AG08396 (cell line): Measurements from ENCODE around the gene VPS18.

ENCODE experiments used
- DNase-seq: peaks from one replicate; pipeline ENCODE4 v3.0.0; 2012; ENCODE audit warnings: low spot score, mixed read lengths

Gene VPS18

GRCh38 chr15:40869686-40870085 is 24.6 kb upstream of the VPS18 start:
- no peak for DNase-seq

GRCh38 chr15:40870716-40871115 is 23.5 kb upstream of the VPS18 start:
- no peak for DNase-seq

- no peak for DNase-seq
These were observed 22.3 kb upstream of the VPS18 start for GRCh38 chr15:40871749-40872617.

DNA sequence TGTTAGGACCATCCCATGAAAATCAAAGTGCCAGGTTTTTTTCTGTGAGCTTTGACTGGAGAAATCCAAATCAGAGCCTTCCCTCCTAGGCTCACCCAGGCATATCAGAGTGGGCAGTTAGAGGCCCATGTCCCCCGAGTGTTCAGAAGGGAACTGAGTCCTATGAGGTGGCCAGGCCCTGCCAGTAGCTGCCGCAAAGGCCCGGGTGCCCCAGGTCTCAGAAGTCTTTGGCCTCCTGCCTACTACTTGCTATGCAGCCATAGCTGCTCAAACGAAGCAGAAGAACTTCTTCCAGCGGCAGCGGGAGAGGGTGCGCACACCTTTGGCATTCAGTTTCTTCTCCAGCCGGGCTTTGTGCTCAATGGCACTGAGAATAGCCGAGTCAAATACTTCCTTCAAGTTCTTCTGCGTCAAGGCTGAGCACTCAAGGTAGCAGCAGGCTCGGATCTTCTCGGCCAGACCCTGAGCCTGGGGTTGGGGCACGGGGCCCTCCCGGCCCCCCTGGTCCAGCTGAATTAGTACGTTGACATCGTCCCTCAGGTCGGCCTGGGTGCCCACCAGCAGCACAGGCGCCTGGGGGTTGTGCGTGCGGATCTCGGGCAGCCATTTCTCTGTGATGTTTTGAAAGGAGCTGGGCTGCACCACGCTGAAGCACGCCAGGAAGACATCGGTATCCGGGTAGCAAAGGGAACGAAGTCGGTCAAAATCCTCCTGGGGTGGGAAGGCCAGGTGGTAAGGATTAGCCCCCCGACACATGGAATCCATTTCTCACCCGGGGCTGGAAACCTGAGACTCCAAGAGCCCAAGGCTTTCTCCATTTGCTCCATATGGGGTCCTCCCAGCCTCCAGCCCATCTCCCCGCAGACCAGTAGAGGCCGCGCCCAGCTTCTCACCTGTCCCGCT is 21.2 kb upstream of the VPS18 start:
- DNase-seq: no peak

- peak; percentile 61 for DNase-seq
These were observed 20.3 kb upstream of the VPS18 start, which contains the start of gene RHOV for GRCh38 chr15:40873694-40874561. TSS of gene RHOV (minus strand) at chr15:40874234. CDS start at chr15:40874139, 95 bp downstream.

- DNase-seq: no peak
These were observed 18.1 kb upstream of the VPS18 start for GRCh38 chr15:40875991-40876730.

GRCh38 chr15:40877694-40878093 is 16.6 kb upstream of the VPS18 start:
- no peak for DNase-seq

- DNase-seq: no peak
These were observed 15.5 kb upstream of the VPS18 start for GRCh38 chr15:40878785-40879184.

GRCh38 chr15:40879609-40880008 is 14.6 kb upstream of the VPS18 start:
- no peak for DNase-seq

GRCh38 chr15:40881351-40881750 is 12.9 kb upstream of the VPS18 start:
- DNase-seq: no peak

GRCh38 chr15:40886586-40886985 is 7.7 kb upstream of the VPS18 start:
- DNase-seq: no peak

DNA sequence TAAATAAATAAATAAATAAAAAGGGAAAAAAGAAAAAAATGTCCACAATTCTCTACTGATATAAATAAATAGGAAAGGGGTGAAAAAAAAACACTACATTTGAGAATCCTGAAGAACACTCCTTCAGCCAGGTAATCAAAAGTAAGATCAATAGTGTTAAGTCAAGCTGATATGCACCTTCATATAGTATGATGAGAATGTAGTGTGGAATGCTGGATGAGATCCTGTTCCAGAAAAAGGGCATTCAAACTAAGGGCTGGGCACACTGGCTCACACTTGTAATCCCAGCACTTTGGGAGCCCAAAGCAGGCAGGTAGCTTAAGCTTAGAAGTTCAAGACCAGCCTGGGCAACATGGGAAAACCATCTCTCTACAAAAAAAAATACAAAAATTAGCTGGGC is 5.1 kb upstream of the VPS18 start:
- no peak for DNase-seq

DNA sequence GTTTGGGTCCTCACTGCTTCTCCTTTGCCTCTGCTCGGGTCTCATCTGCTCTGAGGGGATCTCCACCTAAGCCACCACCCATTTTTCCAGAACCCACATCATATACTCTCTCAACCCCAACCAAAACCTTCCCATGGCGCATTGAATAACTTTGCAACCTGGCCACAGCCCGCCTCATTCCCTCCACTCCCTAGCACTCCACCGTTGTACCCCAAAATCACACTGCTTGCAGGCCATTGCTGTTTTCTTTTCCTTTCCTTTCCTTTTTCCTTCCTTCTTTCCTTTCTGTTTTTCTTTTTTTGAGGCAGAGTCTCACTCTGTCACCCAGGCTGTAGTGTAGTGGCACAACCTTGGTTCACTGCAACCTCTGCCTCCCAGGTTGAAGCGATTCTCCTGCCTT is 3.1 kb upstream of the VPS18 start:
- no peak for DNase-seq

DNA sequence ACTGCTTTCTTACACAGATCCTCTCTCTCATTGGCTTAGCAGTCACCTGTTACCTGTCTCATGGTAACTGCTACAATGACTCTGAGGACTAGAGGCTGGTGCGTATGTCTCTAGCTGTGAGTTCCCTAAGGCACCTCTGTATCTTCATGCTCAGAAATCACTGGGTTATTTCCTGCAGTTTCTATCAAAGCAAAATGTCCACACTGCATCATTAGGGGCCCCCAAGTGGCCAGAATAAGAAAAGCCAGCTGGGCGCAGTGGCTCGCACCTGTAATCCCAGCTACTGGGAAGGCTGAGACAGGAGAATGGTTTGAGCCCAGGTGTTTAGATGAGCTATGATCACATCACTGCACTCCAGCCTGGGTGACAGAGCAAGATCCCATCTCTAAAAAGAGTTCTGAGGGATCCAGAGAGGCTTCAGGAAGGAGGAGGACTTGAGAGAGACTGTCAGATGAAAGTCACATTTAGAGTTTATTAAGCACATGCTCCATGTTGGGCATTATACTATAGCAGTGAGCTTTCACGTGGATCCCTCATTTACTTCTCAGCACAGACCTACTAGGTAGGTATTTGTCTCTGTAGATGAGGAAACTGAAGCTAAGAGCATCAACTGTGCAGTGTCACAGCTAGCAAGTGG is 2.3 kb upstream of the VPS18 start:
- no peak for DNase-seq

- no peak for DNase-seq
These were observed 1.7 kb upstream of the VPS18 start for GRCh38 chr15:40892447-40893012.

DNA sequence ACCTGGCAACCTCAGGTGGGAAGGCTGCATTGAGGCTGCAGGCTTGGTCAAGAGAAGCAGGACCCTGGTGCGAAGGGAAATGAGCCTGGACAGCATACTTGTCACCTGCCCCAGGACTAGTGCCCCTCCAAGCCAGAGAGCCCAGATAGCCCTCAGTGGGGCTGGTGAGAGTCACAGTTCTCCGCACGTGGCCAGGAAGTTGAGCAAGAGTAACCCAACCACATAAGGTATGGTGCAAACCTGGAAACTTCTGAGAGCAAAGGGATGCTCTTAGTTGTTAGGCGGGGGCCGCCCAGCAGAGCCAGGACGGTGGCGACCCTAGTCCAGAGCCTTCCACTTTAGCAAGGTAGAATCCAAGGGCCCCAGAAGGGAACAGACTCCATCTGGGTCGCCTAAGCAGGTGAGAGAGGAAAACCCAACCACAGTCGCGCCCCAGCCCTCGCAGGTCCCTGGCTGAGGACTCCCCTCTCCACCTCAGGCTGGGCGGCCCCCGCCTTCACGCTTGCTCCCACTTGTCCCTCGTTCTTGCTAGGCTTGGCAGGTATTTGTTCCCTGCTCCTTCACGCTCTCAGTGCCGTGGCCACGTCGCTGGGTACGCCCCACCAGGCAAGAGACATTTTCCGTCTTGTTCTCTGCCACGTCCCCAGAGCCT is 1.1 kb upstream of the VPS18 start:
- DNase-seq: no peak

DNA sequence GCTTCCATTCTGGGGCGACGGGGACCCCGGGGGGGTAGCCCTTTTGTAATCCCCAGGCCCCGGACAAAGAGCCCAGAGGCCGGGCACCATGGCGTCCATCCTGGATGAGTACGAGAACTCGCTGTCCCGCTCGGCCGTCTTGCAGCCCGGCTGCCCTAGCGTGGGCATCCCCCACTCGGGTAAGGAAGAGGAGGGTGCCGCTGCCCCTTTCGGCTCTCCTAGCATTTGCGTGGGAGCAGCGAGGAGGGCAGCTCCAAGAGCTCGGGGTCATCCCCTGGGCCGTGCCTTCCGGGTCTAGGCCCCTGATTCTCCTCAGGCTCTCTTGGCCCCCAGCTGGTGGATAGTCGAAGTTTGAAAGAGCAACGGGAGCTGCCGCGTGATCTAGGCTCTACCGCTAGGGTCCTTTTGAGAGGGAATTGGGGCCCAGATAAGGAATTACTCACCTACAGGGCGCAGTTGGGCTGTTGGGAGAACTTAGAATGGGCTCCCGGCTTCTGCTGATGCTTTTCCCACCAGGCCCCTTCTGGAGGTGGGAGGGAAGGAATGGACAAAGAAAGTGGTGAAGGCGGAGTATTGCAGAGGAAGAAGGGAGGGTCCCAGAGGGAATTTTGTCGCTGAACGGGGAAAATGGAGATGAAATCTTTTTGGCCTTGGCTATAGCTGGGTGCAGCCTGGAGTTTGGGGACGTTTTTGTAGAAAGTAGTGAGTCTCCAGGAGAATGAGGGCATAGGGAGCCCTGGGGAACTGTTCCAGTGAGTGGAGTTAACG is 615 bp downstream of the VPS18 start:
- peak; percentile 82 for DNase-seq

GRCh38 chr15:40899536-40900207 is 5.4 kb downstream of the VPS18 start:
- no peak for DNase-seq
